ENCODE results near the gene KCNMA1.

The KCNMA1 gene

DNA sequence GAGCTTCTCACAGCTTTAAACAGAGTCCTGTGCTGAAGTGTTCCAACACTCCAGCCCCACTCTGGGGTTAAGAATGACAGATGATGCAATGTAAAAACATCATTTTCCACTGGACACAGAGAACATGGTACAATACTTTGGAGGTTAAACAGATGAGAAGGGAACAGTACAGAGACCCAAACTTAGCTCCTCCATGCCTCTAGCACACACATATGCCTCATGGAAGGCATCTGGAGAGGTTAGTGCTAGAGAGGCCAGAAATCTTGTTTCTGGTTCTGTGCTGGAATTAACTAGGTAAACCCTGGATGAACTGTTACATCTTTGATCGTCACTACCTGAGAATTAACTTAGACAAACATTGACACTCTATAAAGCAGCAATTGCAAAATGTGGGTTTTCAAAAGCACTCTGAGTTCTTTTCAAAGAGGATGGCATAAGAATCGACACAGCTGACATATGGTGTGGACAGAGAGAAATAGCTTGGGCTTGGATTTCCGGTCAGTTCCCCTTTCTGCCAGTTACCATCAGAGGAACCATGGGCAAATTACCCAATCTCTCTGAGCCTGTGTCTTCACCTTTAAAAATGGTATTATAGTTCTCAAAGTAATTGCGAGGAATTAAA, 81.9 kb downstream of the KCNMA1 start:
- DNase-seq (ENCODE audit: low spot score), result no peak

DNA sequence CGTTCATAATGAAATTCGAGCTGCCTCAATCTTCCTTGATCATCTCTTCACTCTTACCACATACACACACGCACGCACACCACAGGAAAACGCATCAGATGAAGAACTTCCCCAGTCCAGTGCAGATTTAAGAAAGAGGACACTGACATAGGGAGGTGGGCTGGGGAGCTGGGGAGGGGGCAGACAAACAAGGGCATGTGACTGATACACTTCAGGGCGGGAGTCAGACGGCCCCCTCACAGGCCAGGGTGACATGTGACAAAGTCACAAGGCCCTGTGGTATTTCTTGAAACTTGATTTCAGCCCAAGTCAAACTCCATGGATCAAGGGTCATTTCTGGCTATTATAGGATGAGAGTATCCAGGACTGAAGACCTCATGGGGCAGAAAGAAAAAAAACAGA, 82.6 kb downstream of the KCNMA1 start:
- DNase-seq (ENCODE audit: low spot score), result no peak

DNA sequence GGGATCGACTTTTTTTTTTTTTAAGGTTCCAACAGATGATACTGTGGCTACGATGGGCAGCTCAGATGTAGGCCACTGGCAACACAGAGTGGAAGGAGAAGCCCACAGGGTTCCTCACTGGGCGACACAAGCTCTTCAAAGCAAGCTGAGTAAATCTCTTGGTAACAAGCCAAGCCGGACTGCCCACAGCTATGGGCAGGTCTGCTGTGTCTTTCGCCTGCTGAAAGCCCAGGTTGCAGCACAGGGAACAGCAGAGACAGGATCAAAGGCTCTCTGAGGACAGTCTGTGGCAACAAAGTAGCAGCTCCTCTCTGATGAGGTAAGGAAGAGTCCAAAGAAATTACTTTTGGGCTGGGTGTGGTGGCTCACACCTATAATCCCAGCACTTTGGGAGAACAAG, 83.6 kb downstream of the KCNMA1 start:
- no peak for DNase-seq (ENCODE audit: low spot score)

DNA sequence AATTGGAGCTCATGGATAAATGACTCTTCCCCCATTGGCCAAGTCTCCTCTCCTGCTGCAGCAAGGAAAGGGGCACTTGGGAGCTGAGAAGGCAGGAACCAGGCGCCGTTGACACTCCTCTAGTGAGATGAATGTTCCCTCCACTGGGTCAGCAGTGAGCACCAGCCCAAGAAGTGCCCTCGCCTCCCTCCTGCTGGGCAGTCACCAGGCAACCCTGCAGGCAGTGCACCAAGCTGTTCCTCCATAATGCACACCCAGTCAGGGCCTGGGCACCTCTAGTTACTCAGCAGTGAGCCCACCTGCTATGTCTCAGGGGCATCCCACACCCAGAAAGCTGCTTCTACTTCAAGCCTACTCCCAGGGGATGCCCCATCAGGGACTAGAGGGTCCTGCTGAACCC, 84.3 kb downstream of the KCNMA1 start:
- no peak for DNase-seq (ENCODE audit: low spot score)

DNA sequence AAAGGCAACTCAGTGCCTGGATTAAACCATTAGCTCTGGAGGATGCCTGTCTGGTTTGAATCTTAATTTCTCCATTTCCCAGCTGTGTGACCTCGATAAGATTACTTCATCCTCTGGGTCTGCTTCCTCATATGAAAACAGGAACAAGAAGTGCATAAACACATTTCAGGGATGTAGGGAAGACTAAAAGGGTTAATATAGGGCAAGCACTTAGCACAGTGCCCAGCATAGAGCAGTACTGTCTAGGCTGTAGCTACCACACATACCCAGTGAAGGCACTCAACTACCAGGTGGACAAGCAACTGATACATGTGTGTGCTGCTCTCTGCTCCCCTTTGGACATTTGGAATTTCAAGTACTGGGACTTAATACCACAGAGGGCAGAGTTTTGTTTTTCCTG, 85.4 kb downstream of the KCNMA1 start:
- no peak for DNase-seq (ENCODE audit: low spot score)

DNA sequence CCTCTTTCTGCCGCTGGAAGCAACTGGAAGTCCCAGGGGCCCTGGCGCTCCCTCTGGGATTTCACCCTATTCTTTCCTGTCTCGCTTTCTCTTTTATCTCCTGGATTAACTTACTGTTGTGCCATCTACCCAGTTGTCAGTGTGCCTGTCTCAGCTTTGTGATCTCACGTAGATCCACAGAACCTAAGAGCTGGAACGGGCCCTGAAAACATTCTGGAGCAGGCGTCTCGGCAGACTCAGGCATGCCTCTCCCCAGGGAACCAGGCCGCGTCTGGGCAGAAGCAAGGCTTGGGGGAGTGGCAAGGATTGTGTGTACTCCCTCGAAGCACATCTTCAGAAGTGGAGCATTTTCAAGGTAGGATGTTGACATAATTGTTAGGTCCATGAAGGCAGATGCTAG, 87.2 kb downstream of the KCNMA1 start:
- DNase-seq (ENCODE audit: low spot score), result no peak

DNA sequence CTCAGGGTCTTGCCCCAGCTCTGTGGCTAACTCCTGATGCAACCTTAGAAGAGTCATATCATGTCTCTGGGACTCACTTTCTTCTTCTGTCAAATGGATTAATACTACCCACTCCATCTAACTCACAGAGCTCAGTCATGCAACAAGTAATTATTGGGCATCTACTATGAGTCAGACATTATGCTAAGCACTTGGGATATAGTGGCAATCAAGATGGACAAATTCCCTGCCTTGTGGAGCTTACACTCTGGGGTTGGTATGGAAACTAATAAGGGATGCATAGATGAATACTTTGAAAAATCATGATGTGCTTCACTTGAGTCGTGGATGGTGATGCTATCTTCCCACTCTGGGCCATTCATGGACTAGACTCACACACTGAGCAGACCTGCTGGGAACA, 88.9 kb downstream of the KCNMA1 start:
- no peak for DNase-seq (ENCODE audit: low spot score)

DNA sequence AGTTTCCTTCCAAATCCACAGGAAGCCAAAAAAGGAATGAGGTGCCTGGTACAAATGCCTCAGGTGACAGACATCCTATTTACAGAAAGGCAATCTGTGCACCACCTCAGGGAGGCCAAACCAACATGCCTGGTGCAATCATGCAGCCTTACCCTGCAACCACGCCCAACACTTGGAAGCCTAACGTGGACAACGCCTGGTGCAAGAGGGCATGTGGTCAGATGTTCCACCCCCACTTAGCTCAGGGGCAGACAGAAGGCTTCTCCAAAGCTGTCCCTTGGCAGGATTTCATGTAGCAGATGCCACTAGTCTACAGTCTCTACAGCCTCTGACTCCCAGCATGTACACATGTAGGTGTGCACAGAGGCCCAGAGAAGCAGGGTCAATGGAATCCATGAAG, 89.5 kb downstream of the KCNMA1 start:
- no peak for DNase-seq (ENCODE audit: low spot score)

DNA sequence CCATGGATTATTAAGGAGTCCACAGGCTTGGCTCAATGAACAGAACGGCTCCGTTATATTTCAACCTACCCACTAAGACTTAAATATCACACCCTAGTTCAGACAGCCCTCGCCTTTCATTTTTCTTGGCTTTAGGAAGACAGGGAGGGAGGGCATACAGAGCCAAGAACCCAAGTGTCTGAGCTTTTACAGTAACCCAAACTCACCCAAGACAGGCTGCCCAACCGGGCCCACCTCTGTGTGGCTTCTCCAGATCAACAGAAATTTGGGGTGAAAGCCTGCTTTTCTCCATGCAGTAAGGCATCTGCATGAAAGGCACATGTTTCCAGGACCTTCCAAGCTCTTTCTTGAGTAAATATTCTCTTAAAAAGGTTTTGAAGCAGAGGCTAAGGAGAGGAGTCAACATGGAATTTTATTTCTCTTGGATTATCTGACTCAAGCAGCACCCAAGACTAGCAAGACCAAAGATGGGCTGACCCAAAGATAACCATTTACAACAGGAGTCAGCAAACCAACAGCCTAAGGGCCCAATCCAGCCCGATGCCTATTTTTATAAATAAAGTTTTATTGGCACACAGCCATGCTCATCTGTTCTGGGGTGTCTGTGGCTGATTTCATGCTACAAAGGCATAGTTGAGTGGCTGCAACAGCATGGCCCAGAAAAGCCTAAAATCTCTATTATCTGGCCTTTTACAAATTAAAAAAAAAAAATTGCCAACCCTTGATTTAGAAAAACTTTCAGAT, 90.1 kb downstream of the KCNMA1 start:
- no peak for DNase-seq (ENCODE audit: low spot score)

DNA sequence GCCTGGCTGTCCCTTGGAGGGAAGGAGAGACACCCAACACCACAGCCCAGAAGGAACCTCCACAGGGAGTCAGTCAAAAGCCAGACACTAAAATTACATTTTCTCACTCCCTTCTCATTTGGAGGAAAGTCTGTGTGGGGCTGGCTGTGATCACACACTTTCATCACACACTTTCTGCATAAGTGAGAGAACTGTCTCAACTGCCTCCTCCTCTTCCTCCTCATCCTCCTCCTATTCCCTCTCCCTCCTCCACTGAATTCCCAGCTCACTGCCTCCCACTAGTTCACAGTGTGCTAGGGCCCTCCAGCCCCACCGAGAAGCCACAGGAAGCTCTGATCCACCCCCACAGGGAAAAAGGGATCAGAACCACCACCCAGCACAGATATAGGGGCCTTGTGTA, 91.6 kb downstream of the KCNMA1 start:
- no peak for DNase-seq (ENCODE audit: low spot score)

DNA sequence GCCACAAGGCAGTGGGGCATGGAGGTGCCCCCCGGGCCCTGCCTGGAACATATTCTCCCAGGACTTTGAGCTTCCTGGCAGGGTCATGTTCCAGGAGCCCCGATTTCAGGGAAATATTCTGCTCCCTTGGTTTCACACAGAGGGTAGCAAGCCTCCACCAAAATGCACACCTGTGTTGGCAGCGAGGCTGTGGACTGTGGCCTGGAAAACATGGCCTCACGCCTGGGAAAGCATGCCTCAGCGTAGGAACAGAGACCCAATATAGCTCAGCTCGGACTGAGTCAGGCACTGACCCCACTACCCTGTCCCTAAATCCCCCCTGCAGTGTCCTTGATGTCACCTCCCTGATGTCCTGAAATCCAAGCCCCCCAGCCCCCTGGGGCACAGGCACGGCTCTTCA, 92.0 kb downstream of the KCNMA1 start:
- no peak for DNase-seq (ENCODE audit: low spot score)

DNA sequence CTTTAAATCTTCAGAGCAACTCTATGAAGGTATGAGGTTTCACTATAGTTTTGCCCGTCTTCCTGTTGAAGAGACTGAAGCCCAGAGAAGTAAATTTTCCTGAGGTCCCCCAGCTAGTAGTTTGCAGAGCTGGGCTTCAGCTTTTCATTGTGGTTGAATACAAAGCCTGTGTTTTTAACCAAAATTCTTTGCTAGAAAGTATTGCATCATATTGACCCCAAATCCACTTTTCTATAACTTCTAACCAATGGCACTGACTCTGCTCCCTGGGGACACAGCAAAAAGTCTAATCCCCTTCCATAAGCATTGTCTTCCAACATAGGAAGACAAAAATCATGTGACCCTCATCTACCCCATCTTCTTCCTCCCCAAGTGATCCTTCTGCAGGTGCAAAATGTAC, 93.0 kb downstream of the KCNMA1 start:
- no peak for DNase-seq (ENCODE audit: low spot score)

DNA sequence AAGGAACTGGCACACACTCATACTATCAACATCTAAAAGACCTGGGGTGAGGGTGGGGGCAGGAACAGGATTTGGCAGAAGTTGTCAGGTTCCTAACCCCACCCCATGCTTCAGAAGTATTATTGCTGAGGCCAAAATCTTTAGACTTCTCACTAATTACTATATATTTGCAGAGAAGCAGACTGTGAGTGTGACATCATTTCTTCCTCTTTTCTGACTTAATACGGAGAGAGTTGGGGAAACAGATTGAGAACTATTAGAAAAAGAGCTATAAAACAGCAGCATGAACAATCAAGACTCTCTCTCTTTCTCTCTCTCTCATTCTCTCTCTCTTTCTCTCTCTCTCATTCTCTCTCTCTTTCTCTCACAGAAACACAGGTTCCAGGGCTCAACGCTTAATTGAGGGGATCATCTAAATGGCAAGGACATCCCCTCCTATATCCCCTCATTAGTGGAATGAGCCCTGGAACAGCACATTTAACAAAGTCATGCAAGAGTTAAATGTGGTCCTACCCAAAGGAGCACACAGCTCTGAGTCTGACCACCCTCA, 94.8 kb downstream of the KCNMA1 start:
- DNase-seq (ENCODE audit: low spot score), result no peak

DNA sequence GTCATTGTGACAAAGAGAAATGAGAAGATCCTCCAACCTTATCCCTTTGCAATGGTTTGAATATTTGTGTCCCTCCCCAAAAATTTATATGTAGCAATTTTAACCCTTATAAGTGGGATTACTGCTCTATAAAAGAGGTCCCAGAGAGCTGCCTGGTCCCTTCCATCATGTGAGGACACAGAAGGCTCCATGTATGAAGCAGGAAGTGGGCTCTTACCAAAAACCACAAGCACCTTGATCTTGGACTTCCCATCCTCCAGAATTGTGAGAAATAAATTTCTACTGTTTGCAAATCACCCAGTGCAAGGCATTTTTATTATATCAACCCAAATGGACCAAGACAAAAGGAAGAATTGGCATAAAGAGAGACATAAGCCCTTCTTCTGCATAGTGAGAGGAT, 95.7 kb downstream of the KCNMA1 start:
- DNase-seq (ENCODE audit: low spot score), result no peak

DNA sequence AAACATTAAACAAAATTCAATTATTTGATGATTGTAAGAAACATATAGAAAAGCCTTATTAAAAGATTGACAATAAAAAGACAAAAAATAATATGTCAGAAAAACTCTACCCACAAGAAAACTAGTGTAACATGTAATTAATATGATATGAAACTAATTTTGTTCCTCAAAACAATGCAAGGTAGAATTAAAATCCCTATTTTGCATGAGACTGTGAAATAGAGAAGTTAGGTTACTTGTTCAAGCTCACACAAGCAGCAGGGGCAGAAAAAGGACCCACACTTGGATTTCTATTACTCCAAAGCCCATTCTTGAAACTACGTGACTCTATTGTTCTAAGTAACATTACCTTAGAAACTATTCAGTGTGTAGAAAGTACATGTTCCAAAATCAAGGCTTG, 96.4 kb downstream of the KCNMA1 start:
- peak; percentile 58 for DNase-seq (ENCODE audit: low spot score)

DNA sequence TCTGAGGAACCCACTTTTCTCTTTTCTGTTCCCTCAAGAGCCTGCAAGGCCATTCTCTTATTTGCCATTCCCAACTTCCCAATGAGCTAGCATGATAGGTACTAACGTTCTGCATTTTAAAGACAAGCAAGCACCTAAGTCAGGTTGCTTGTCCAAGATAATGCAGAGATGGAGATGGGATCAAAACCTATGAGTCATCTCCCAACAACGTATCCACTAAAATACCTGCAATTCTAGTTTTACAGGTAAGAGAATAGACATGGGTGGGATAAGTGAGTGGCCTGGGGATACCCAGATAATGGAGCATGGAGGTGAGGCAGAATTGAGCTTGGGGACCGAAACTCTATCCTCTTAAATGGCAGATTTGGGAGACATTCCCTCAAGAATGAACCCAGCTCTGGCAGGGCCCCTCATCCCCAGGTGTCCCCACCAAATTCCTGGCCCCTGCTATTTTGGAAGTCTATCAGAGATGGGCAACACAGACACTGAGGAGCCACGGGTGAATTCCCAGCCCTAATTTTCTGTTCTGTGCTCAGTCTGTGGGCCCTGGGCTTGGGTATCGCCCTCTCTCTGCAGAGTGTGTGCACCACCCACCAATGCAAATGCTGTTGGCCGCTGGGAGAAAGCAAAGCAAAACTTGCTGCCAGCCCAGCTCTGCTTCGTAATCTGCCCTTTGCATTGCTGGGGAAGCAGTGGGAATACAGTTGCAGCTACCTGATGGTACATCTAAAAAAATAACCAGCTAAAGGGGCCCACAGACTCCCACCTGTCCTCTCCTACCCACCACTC, 98.3 kb downstream of the KCNMA1 start:
- DNase-seq (ENCODE audit: low spot score), result peak; percentile 21

DNA sequence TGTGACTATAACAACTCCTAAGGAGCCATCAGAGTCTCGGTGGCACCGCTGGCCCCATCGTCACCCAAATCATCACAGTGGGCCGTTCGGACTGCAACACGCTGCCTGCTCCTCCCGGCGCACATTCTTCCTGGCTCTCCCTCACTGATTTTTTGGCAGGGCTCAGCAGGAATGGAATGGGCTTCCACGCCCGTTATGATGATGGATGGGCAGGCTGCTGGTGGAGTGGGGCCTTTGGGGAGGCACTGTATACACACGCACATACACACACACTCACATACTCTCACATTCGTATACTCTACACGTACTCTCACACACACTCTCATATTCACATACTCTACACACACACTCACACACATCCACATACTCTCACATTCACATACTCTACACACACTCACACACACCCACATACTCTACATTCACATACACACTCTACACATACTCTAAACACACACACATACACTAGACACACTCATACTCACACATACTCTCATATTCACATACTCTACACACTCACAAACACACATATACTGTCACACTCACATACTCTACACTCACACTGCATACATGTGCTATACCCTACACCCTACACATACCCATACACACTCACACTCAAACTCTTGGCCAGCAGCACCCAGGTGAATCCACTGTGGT, 99.8 kb downstream of the KCNMA1 start:
- no peak for DNase-seq (ENCODE audit: low spot score)

DNA sequence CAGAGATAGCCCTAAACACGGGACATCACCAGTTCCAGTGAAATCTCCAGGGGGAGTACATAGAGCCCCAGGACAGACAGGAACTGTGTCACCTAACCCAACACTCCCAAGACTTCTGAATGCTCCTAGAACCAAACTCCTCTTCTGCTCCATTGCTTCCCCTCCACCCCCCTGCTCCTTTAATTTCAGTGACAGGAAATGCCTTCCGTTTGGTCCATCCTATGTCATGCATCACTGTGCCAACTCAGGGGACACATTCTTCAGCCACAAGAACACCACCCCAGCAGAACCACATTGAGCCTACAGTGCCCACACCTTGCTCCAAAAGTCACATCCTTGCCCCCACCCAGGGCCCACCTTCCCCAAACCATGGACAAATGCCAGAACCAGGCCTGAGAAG, 100.5 kb downstream of the KCNMA1 start:
- no peak for DNase-seq (ENCODE audit: low spot score)

DNA sequence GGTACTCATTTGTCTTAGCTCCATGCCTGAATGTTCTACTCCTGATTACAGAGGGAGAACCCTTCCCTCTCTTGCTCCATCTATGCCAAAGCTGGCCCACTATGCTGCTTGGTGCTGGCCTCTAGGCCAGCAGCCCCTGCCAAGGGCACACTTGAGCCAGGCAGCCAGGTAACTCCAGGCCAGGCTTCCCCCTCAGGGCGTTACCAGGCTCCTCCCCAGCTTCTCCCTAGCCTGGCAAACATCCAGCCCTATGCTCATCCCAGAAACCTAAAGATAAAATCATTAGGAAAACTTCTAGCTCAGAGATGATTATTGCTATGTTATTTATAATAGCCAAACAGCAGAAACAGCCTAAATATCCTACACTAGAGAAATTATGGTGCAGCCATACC, 103.7 kb downstream of the KCNMA1 start:
- no peak for DNase-seq (ENCODE audit: low spot score)

DNA sequence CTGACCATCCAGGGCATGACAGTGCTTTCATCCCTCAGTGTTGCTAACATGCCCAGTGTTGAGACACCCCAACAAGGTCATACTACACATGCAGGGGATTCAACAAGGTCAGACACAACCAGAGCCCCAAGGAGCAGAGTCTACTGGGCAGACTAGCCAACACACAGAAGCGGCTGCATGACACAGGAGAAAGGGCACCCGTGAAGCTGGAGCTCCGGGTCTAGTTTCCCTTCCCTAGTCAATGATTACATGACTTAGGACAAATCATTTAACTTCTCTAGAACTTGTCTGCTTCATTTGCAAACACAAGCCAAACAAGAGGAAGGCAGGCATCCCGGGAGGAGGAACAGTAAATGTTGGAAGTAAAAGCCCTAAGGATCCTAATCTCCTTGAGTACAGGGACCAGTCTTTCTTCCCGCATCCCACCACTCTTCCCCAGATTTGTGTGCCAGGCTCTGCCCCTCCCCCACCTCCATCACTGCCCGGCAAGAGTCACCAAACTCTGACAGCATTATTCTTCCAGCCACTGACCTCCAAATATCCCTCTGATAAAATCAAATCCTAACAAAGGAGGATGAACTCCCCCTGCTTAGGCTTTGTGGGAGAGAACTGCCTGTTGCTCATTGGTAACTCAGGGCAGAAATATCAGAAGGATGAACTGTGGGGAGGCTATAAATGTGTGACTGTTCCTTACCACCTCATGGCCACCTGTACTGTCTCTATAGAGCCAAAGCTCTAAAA, 104.3 kb downstream of the KCNMA1 start:
- DNase-seq (ENCODE audit: low spot score), result no peak

DNA sequence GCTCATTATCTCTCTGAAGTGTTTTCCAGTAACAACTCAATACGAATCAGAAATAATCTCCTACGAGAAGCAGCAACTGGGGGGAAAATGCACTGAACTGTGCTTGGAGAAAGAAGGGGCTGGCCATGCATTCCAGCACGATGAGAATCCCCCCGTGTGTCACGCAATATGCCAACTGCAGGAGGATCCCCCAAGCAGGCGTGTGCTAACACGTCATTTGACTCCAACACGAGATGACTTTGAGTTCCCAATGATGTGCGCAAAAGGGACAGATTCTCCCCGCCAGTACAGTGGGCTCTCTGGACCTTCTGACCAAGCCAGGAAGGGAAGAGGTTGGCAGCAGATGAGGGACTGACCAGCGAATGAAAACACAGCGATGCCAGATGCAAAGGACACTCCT, 105.5 kb downstream of the KCNMA1 start:
- DNase-seq (ENCODE audit: low spot score), result no peak

All from germinal center (tissue), 1 donor.